A549 (cell line): ENCODE measurements around the gene GRK5.

ENCODE experiments used
- CHD2 ChIP-seq: fragments of 150-350 bp; IDR thresholded peaks from 2 replicates; pipeline ENCODE4 v1.6.1; 2014; ENCODE audit warnings: low read length; ENCODE audit not compliant: partially characterized antibody
- EHMT2 ChIP-seq: fragments of 200-600 bp; sonication (generic); IDR thresholded peaks from 2 replicates; pipeline ENCODE4 v1.6.1; 2016; ENCODE audit warnings: antibody characterized with exemption, low read depth, mild to moderate bottlenecking, moderate library complexity
- EP300 ChIP-seq, 2 experiments: fragments of >200 bp; sonication (Bioruptor Twin); formaldehyde crosslinking; IDR thresholded peaks; 2 replicates in 1 of 2; 3 replicates in 1 of 2; pipeline ENCODE4 v1.6.1; 2016 to 2017
- MYC ChIP-seq: IDR thresholded peaks from 2 replicates; pipeline ENCODE4 v1.6.1; 2012; ENCODE audit warnings: mild to moderate bottlenecking, inconsistent platforms, low read length, improper control_type of control experiment, borderline replicate concordance
- POLR2A ChIP-seq: IDR thresholded peaks from 2 replicates; pipeline ENCODE4 v1.6.1; 2012; ENCODE audit warnings: mild to moderate bottlenecking, low read length
- RAD21 ChIP-seq, 2 experiments: fragments of >200 bp in 1 of 2; sonication (Bioruptor Twin) in 1 of 2; formaldehyde crosslinking in 1 of 2; IDR thresholded peaks in 1 of 2; conservative IDR thresholded peaks in 1 of 2; 2 replicates in 1 of 2; 3 replicates in 1 of 2; pipeline ENCODE4 v1.6.1; 2012 to 2018; ENCODE audit warnings: inconsistent platforms in 1 of 2
- TF ChIP-seq, protein P1 (sequence below): fragments of >200 bp; sonication (Bioruptor Twin); formaldehyde crosslinking; IDR thresholded peaks from 3 replicates; pipeline ENCODE4 v1.5.1; 2016
- TF ChIP-seq, protein P2 (sequence below): fragments of 200-600 bp; sonication (generic); IDR thresholded peaks from 2 replicates; pipeline ENCODE4 v1.6.1; 2016; ENCODE audit warnings: antibody characterized with exemption, mild to moderate bottlenecking, moderate library complexity
- TF ChIP-seq, protein P3 (sequence below): fragments of 150-350 bp; IDR thresholded peaks from 2 replicates; pipeline ENCODE4 v1.6.1; 2014; ENCODE audit warnings: low read depth, mild to moderate bottlenecking, low read length

DNA sequence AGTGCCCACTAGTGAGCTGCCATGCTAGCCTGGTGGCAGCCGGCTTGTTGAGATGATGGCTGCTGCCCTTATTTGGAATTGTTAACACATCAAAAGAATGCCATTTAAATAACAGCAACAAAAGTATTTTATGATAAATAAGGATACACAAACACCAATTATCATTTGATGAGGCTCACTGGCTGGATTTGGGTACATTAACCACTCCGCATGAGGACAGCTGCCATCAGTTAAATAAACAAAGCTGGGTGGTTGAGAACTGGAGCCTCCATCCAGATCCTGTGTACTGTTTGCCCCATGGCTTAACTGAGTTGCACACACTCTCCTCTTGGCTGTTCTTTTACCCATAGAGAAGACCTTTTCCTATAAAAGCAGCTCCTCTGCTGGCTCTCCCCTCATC lies 231.3 kb downstream of the GRK5 start:
- TF ChIP-seq, protein P1, sequence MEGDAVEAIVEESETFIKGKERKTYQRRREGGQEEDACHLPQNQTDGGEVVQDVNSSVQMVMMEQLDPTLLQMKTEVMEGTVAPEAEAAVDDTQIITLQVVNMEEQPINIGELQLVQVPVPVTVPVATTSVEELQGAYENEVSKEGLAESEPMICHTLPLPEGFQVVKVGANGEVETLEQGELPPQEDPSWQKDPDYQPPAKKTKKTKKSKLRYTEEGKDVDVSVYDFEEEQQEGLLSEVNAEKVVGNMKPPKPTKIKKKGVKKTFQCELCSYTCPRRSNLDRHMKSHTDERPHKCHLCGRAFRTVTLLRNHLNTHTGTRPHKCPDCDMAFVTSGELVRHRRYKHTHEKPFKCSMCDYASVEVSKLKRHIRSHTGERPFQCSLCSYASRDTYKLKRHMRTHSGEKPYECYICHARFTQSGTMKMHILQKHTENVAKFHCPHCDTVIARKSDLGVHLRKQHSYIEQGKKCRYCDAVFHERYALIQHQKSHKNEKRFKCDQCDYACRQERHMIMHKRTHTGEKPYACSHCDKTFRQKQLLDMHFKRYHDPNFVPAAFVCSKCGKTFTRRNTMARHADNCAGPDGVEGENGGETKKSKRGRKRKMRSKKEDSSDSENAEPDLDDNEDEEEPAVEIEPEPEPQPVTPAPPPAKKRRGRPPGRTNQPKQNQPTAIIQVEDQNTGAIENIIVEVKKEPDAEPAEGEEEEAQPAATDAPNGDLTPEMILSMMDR = no peak
- no peak for TF ChIP-seq POLR2A
- TF ChIP-seq MYC = no peak
- no peak for TF ChIP-seq EP300 (IDR thresholded peaks at IDR 0.05)
- no peak for TF ChIP-seq EHMT2
- TF ChIP-seq, protein P2, sequence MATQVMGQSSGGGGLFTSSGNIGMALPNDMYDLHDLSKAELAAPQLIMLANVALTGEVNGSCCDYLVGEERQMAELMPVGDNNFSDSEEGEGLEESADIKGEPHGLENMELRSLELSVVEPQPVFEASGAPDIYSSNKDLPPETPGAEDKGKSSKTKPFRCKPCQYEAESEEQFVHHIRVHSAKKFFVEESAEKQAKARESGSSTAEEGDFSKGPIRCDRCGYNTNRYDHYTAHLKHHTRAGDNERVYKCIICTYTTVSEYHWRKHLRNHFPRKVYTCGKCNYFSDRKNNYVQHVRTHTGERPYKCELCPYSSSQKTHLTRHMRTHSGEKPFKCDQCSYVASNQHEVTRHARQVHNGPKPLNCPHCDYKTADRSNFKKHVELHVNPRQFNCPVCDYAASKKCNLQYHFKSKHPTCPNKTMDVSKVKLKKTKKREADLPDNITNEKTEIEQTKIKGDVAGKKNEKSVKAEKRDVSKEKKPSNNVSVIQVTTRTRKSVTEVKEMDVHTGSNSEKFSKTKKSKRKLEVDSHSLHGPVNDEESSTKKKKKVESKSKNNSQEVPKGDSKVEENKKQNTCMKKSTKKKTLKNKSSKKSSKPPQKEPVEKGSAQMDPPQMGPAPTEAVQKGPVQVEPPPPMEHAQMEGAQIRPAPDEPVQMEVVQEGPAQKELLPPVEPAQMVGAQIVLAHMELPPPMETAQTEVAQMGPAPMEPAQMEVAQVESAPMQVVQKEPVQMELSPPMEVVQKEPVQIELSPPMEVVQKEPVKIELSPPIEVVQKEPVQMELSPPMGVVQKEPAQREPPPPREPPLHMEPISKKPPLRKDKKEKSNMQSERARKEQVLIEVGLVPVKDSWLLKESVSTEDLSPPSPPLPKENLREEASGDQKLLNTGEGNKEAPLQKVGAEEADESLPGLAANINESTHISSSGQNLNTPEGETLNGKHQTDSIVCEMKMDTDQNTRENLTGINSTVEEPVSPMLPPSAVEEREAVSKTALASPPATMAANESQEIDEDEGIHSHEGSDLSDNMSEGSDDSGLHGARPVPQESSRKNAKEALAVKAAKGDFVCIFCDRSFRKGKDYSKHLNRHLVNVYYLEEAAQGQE = no peak
- TF ChIP-seq CHD2 = no peak
- no peak for TF ChIP-seq RAD21 (conservative IDR thresholded peaks at IDR 0.05 in 1 of 2, IDR thresholded peaks at IDR 0.05 in 1 of 2)
- TF ChIP-seq, protein P3, sequence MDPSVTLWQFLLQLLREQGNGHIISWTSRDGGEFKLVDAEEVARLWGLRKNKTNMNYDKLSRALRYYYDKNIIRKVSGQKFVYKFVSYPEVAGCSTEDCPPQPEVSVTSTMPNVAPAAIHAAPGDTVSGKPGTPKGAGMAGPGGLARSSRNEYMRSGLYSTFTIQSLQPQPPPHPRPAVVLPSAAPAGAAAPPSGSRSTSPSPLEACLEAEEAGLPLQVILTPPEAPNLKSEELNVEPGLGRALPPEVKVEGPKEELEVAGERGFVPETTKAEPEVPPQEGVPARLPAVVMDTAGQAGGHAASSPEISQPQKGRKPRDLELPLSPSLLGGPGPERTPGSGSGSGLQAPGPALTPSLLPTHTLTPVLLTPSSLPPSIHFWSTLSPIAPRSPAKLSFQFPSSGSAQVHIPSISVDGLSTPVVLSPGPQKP = no peak
